DND-41 (cell line): Measurements from ENCODE around the gene PPP3CA.

Source experiments
- EZH2 ChIP-seq: IDR thresholded peaks from 3 replicates; pipeline ENCODE4 v1.6.1; 2012; ENCODE audit warnings: borderline replicate concordance, low read depth, mild to moderate bottlenecking, moderate library complexity, low read length, inconsistent platforms; ENCODE audit not compliant: severe bottlenecking
- TF ChIP-seq, protein P1 (sequence below): IDR thresholded peaks from 2 replicates; pipeline ENCODE4 v1.5.1; 2012; ENCODE audit warnings: borderline replicate concordance, low read length, moderate library complexity, mild to moderate bottlenecking; ENCODE audit not compliant: poor library complexity, severe bottlenecking; ENCODE audit errors: extremely low read depth

DNA sequence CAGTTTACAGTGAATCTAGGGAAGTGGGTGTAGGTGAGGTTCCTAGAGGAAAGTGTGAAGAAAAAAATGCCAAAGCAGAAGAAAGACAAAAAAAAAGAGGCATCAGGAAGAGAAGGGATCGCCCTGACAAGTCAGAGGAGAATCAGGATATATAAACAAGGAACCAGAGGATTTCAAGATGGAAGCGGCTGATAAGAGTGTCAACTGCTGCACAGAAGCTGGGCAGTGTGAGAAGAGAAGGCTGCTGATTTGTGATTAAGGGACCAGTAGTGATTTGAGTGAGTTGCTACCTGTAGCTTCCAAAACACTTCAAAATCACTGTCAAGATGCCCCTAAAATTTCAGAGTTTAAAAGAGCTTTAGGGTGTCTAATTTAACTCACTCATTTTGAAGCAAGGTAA lies 258.2 kb downstream of the PPP3CA start:
- TF ChIP-seq EZH2 = no peak
- TF ChIP-seq, protein P1, sequence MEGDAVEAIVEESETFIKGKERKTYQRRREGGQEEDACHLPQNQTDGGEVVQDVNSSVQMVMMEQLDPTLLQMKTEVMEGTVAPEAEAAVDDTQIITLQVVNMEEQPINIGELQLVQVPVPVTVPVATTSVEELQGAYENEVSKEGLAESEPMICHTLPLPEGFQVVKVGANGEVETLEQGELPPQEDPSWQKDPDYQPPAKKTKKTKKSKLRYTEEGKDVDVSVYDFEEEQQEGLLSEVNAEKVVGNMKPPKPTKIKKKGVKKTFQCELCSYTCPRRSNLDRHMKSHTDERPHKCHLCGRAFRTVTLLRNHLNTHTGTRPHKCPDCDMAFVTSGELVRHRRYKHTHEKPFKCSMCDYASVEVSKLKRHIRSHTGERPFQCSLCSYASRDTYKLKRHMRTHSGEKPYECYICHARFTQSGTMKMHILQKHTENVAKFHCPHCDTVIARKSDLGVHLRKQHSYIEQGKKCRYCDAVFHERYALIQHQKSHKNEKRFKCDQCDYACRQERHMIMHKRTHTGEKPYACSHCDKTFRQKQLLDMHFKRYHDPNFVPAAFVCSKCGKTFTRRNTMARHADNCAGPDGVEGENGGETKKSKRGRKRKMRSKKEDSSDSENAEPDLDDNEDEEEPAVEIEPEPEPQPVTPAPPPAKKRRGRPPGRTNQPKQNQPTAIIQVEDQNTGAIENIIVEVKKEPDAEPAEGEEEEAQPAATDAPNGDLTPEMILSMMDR = no peak
